ENCODE data around the gene YES1.

DNA sequence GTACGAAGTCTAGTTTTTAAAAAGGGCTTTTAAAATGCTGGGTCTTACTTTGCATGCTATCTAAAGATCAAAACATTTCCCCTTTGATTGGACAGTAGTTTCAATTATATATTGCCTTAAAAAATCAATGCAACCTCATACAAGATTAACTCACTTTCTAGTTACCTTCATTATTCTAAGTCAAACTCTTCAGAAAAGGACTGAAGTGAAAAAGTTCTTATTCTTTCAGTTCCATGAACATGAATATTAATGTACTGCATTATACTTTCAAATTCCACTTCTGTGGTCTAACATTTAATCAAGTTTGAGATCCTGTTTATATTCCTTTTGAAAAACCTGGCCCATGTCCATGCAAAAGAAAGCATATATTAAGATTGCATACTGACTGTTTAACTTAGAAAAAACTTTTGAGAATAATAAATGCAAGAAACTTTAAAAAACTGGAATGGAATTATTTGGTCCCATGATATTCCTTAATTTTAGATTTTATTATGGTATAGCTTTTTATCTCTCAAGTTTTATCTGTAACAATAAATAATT, 88.4 kb downstream of the YES1 start:
- TF ChIP-seq, protein P1, sequence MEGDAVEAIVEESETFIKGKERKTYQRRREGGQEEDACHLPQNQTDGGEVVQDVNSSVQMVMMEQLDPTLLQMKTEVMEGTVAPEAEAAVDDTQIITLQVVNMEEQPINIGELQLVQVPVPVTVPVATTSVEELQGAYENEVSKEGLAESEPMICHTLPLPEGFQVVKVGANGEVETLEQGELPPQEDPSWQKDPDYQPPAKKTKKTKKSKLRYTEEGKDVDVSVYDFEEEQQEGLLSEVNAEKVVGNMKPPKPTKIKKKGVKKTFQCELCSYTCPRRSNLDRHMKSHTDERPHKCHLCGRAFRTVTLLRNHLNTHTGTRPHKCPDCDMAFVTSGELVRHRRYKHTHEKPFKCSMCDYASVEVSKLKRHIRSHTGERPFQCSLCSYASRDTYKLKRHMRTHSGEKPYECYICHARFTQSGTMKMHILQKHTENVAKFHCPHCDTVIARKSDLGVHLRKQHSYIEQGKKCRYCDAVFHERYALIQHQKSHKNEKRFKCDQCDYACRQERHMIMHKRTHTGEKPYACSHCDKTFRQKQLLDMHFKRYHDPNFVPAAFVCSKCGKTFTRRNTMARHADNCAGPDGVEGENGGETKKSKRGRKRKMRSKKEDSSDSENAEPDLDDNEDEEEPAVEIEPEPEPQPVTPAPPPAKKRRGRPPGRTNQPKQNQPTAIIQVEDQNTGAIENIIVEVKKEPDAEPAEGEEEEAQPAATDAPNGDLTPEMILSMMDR (IDR thresholded peaks at IDR 0.05): no peak
- no peak for TF ChIP-seq POLR2A (IDR thresholded peaks at IDR 0.05)

All from Peyer's patch (tissue), 4 donors.